K562 (cell line): ENCODE data around the gene ATP13A4. TPM values are rescaled to one million over a fixed set of nuclear protein-coding genes. Genes with fewer than 3 reads are reported as not detected.

Experiments used
- ATAC-seq: fragments of 200-7000 bp; cut with Tn5 transposase; 3 replicates; pipeline ENCODE4 v1.9.1; 2020; ENCODE audit warnings: moderate library complexity
- BruUV-seq: library from RNA; stranded (reverse); fragments of 400-500 nt; replicated peaks from 2 replicates; lab custom pipeline; 2021; lab: Mats Ljungman, UMichigan
- CTCF ChIA-PET: fragments of 300-600 bp; formaldehyde crosslinking; extraction: SDS; loops from one replicate; lab custom pipeline; 2021; ENCODE audit warnings: low intra/inter-chr PET ratio; lab: Yijun Ruan, JAX
- POLR2A ChIA-PET: fragments of 300-600, 350-650 bp; sonication (Branson Sonifier 250); formaldehyde crosslinking; extraction: SDS; loops from one replicate; lab custom pipeline; 2021; ENCODE audit warnings: antibody characterized with exemption, inconsistent platforms; lab: Yijun Ruan, JAX
- DNase-seq, 4 experiments: peaks; one replicate each; pipeline versions ENCODE4 v3.0.0 to v3.0.0-alpha.2; 2011 to 2018; ENCODE audit warnings: low spot score in 3 of 4, mixed read lengths in 3 of 4; ENCODE audit errors: extremely low read depth in 1 of 4
- FAIRE-seq: peaks from 2 replicates; lab custom pipeline; 2011; peaks lifted over from hg19 to GRCh38; lab: Jason Lieb, UNC
- H2AFZ ChIP-seq: 2 replicates; pipeline ENCODE4 v1.6.0; 2011; ENCODE audit warnings: low read depth, low read length, control low read depth, inconsistent platforms
- H3K27ac ChIP-seq: fragments of 200-600 bp; 3 replicates; pipeline ENCODE4 v1.8.0; 2011; ENCODE audit warnings: low read depth, mild to moderate bottlenecking, control low read depth, inconsistent platforms, low read length, moderate library complexity, mixed read lengths; ENCODE audit errors: extremely low read depth
- H3K27me3 ChIP-seq, 2 experiments: fragments of 300-600 bp in 1 of 2; 2 replicates in 1 of 2; 3 replicates in 1 of 2; pipeline versions ENCODE4 v1.6.0 to v1.8.0; 2011; ENCODE audit warnings: inconsistent platforms in 2 of 2, low read length in 2 of 2, mild to moderate bottlenecking in 1 of 2, mixed read lengths in 1 of 2, moderate library complexity in 1 of 2; ENCODE audit not compliant: control insufficient read depth in 2 of 2, insufficient read depth in 2 of 2
- H3K36me3 ChIP-seq: fragments of 300-600 bp; 3 replicates; pipeline ENCODE4 v1.8.0; 2011; ENCODE audit warnings: mild to moderate bottlenecking, low read length, inconsistent platforms; ENCODE audit not compliant: control insufficient read depth, insufficient read depth
- H3K4me1 ChIP-seq, 2 experiments: fragments of 200-600 bp in 1 of 2; replicated peaks in 1 of 2; 2 replicates in 1 of 2; 3 replicates in 1 of 2; pipeline versions ENCODE4 v1.5.1 to v1.8.0; 2011; ENCODE audit warnings: inconsistent platforms in 2 of 2, low read length in 2 of 2, mild to moderate bottlenecking in 1 of 2, mixed read lengths in 1 of 2, moderate library complexity in 1 of 2; ENCODE audit not compliant: control insufficient read depth in 2 of 2, insufficient read depth in 2 of 2
- H3K4me2 ChIP-seq: 2 replicates; pipeline ENCODE4 v1.6.1; 2011; ENCODE audit warnings: low read length, control low read depth, inconsistent platforms, mixed read lengths; ENCODE audit not compliant: insufficient read depth
- H3K4me3 ChIP-seq: fragments of 200-600 bp; sonication (generic), shearing (Covaris generic); 2 replicates; pipeline ENCODE4 v1.5.1; 2016; ENCODE audit warnings: control low read depth, inconsistent platforms
- H3K79me2 ChIP-seq: fragments of 200-600 bp; 3 replicates; pipeline ENCODE4 v1.8.0; 2011; ENCODE audit warnings: low read length, inconsistent platforms; ENCODE audit not compliant: control insufficient read depth, insufficient read depth
- H3K9ac ChIP-seq, 2 experiments: 2 replicates each; pipeline versions ENCODE4 v1.6.0 to v1.6.1; 2011; ENCODE audit warnings: low read depth in 2 of 2, low read length in 2 of 2, control low read depth in 1 of 2, inconsistent platforms in 1 of 2, mild to moderate bottlenecking in 1 of 2, mixed read lengths in 1 of 2; ENCODE audit not compliant: insufficient read depth in 1 of 2
- H3K9me1 ChIP-seq: one replicate; pipeline ENCODE4 v1.6.0; 2011; ENCODE audit warnings: inconsistent platforms, mild to moderate bottlenecking, low read length, moderate library complexity; ENCODE audit not compliant: control insufficient read depth, insufficient read depth
- H3K9me3 ChIP-seq: replicated peaks from 2 replicates; pipeline ENCODE4 v1.5.1; 2011; ENCODE audit warnings: low read depth, low read length, inconsistent platforms; ENCODE audit not compliant: control insufficient read depth, insufficient read depth
- H4K20me1 ChIP-seq: replicated peaks from 2 replicates; pipeline ENCODE4 v1.6.1; 2011; ENCODE audit warnings: low read length, inconsistent platforms, mixed read lengths; ENCODE audit not compliant: control insufficient read depth, insufficient read depth
- GABPB1 ChIP-seq: sonication (generic); formaldehyde crosslinking; IDR thresholded peaks from 2 replicates; pipeline ENCODE4 v1.8.0; 2022; ENCODE audit warnings: mild to moderate bottlenecking, missing genetic modification reagents
- KLF6 ChIP-seq: fragments of 250-450 bp; sonication (Bioruptor Pico); IDR thresholded peaks from 2 replicates; pipeline ENCODE4 v1.4.0; 2020; ENCODE audit warnings: mild to moderate bottlenecking, moderate library complexity, borderline replicate concordance
- MEF2D ChIP-seq: conservative IDR thresholded peaks from 2 replicates; pipeline ENCODE4 v1.6.1; 2016; ENCODE audit warnings: low read depth, missing genetic modification characterization, missing compliant biosample characterization
- TCF3 ChIP-seq: sonication (generic); formaldehyde crosslinking; IDR thresholded peaks from 2 replicates; pipeline ENCODE4 v1.4.0; 2020; ENCODE audit warnings: mild to moderate bottlenecking, missing genetic modification reagents
- ZBTB49 ChIP-seq: sonication (generic); formaldehyde crosslinking; IDR thresholded peaks from 2 replicates; pipeline ENCODE4 v1.8.0; 2022; ENCODE audit warnings: missing genetic modification reagents, mild to moderate bottlenecking, borderline replicate concordance
- ZNF224 ChIP-seq: sonication (generic); formaldehyde crosslinking; IDR thresholded peaks from 2 replicates; pipeline ENCODE4 v1.8.0; 2022; ENCODE audit warnings: mild to moderate bottlenecking, missing genetic modification reagents
- ZNF444 ChIP-seq: fragments of 250-450 bp; sonication (Bioruptor Pico); IDR thresholded peaks from 2 replicates; pipeline ENCODE4 v1.4.0; 2020; ENCODE audit warnings: mild to moderate bottlenecking, moderate library complexity
- WGBS: fragments of 100-300 bp; shearing (Covaris generic); methylation state at CpG from one replicate; pipeline ENCODE4 v1.1.6; 2016; ENCODE audit warnings: low coverage, mixed read lengths; ENCODE audit not compliant: insufficient coverage; ENCODE audit errors: missing lambda C conversion rate; 5-methylcytosine and 5-hydroxymethylcytosine counted together
- in situ Hi-C: fragments of 300-500 bp; cut with MboI; formaldehyde crosslinking; loops from 4 replicates; pipeline ENCODE4 v1.15.0; 2018; ENCODE audit warnings: inconsistent platforms, mixed read lengths
- intact Hi-C: fragments of 100-400 bp; cut with micrococcal nuclease; formaldehyde crosslinking; loops from 2 replicates; pipeline ENCODE4 v1.14.2; 2022
- polyA plus RNA-seq, 8 experiments: library from polyadenylated mRNA; depleted of rRNA in 4 of 8; stranded (reverse) in 5 of 8; unstranded in 3 of 8; fragments of >200 nt; fragmentation: Nextera tagmentation in 2 of 8; fragmentation: Illumina TruSeq in 1 of 8; extraction: Ambion mirVana in 2 of 8; extraction: Trizol in 1 of 8; gene quantifications; 2 replicates each; pipeline versions ENCODE4 v1.2.1 to v1.2.3, GENCODE V29; 2011 to 2014; ENCODE audit warnings: inconsistent platforms in 1 of 8, missing spikeins in 1 of 8
- total RNA-seq, 7 experiments: library from RNA; depleted of rRNA in 6 of 7; stranded (reverse); fragments of >200 nt in 6 of 7; fragmentation: Illumina TruSeq in 2 of 7; extraction: Trizol in 2 of 7; gene quantifications; 2 replicates each; pipeline versions ENCODE4 v1.2.1 to v1.2.3, GENCODE V29; 2011 to 2021; ENCODE audit warnings: low replicate concordance in 1 of 7

Gene ATP13A4
- total and polyA plus RNA-seq, 9 of the 15 experiments (the other 6 are each of a cell fraction or from before 2014, with no cell fraction given): 0.03 to 0.14 (median 0.07) TPM; not detected in 6

GRCh38 chr3:193560870-193561269 lies 6.2 kb upstream of the ATP13A4 start:
- Histone ChIP-seq H4K20me1 (no peaks in the 10 kb centered on the region), H3K27ac (no peak overlapping the region), H3K4me3 (no peak overlapping the region), H3K79me2 (no peaks in the 10 kb centered on the region), H3K36me3 (no peaks in the 10 kb centered on the region), H3K4me1 (no peaks in the 10 kb centered on the region), H2AFZ (no peak overlapping the region), H3K9me1 (no peaks in the 10 kb centered on the region), H3K4me2 (no peak overlapping the region), H3K9ac (no peak overlapping the region), H3K9me3 (no peaks in the 10 kb centered on the region), H3K27me3 (peaks cover 0 to 13% of the 10 kb centered on the region in 2 experiments; a peak in 3 of 5 replicates)
- WGBS: 3% methylated on average over 4 of the region's 4 CpGs
- no peak for ATAC-seq
- no TSS peak for BruUV-seq
- in situ Hi-C loops: loop anchor here (10.0 to 25.0 kb wide), 2 partner anchors 746 to 999 kb away; no protein-coding TSS in a partner anchor
- TF ChIP-seq ZNF224 (CRISPR knock-in tag) (no peak), MEF2D (tag) (no peak), TCF3 (CRISPR knock-in tag) (no peak), ZBTB49 (CRISPR knock-in tag) (no peak), KLF6 (no peak), ZNF444 (no peak), GABPB1 (no peak)
- CTCF ChIA-PET: no interaction called here
- FAIRE-seq: no peak
- POLR2A ChIA-PET: interaction anchor here (0.6 to 1.2 kb wide), 2 partner anchors 8 to 725 kb away, joined by 3 read pairs; no protein-coding TSS in a partner anchor
- DNase-seq: no peak
- intact Hi-C loops: no loop called here
